Stimulated activated CD8-positive, alpha-beta memory T cell treated with anti-CD3 and anti-CD28 coated beads, Interleukin-12 subunit alpha, Interleukin-12 subunit beta, amount 100 ng/mL, for 24 hours (primary cell): ENCODE results near the gene PLA2G2F.

Source experiments
- DNase-seq: peaks from one replicate; pipeline ENCODE4 v3.0.0-alpha.2; 2020; ENCODE audit errors: extremely low read depth

The PLA2G2F gene

GRCh38 chr1:20142001-20142710, 3.0 kb downstream of the PLA2G2F start:
- no peak for DNase-seq

GRCh38 chr1:20143318-20143717, 4.2 kb downstream of the PLA2G2F start:
- DNase-seq, result no peak

- no peak for DNase-seq
Measured at GRCh38 chr1:20143734-20144565, 4.8 kb downstream of the PLA2G2F start.

GRCh38 chr1:20147846-20148570, 8.9 kb downstream of the PLA2G2F start:
- no peak for DNase-seq

- no peak for DNase-seq
Measured at GRCh38 chr1:20148571-20149500, 9.7 kb downstream of the PLA2G2F start.

- DNase-seq, result no peak
Measured at GRCh38 chr1:20149601-20150325, 10.6 kb downstream of the PLA2G2F start.

- no peak for DNase-seq
Measured at GRCh38 chr1:20150326-20150705, 11.2 kb downstream of the PLA2G2F start.

- no peak for DNase-seq
Measured at GRCh38 chr1:20150969-20151368, 11.8 kb downstream of the PLA2G2F start.

- DNase-seq, result peak; percentile 35
Measured at GRCh38 chr1:20151906-20152598, 12.9 kb downstream of the PLA2G2F start.

GRCh38 chr1:20152599-20152930, 13.4 kb downstream of the PLA2G2F start:
- DNase-seq, result no peak

- no peak for DNase-seq
Measured at GRCh38 chr1:20153000-20153418, 13.9 kb downstream of the PLA2G2F start.

- no peak for DNase-seq
Measured at GRCh38 chr1:20154301-20154831, 15.2 kb downstream of the PLA2G2F start.

GRCh38 chr1:20158358-20159070, 19.4 kb downstream of the PLA2G2F start:
- no peak for DNase-seq

- no peak for DNase-seq
Measured at GRCh38 chr1:20160034-20160433, 20.9 kb downstream of the PLA2G2F start.

- no peak for DNase-seq
Measured at GRCh38 chr1:20164694-20165202, 25.6 kb downstream of the PLA2G2F start.

- DNase-seq, result no peak
Measured at GRCh38 chr1:20165522-20165951, 26.4 kb downstream of the PLA2G2F start.

- no peak for DNase-seq
Measured at GRCh38 chr1:20166051-20166450, 26.9 kb downstream of the PLA2G2F start.

- DNase-seq, result no peak
Measured at GRCh38 chr1:20167126-20167525, 28.0 kb downstream of the PLA2G2F start.
